ENCODE measurements around the gene LEF1.

Gene LEF1

GRCh38 chr4:108168671-108169523 is at the start of gene LEF1:
LEF1 (minus strand) TSS chr4:108168932; CDS start chr4:108167767, 1,165 bp downstream.
- peak; percentile 56 to 61 for DNase-seq (ENCODE audit: low read depth in 2 of 2)

GRCh38 chr4:108216510-108216909 is 47.8 kb upstream of the LEF1 start:
- DNase-seq (ENCODE audit: low read depth in 2 of 2): no peak

- no peak for DNase-seq (ENCODE audit: low read depth in 2 of 2)
Observed at GRCh38 chr4:108215055-108215454, 46.3 kb upstream of the LEF1 start.

DNA sequence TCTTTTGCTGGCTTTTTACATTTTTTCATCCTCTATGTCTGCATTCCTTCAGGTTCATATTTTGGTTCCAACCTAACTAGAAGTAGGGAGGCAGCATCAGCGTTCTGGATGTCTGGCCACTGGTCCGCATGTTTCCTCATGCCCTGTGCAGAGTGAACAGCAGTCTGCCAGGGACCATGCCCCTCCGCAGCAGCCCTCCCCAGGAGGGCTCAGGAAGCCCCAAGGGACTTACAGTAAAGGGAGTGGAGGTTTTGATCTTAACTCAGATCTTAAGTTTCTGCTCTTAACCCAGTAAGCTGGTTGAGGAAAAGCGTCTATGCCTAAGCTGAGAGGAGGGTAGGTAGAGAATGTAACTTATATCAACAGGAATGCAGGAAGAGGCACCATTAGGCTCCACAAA is 45.0 kb upstream of the LEF1 start:
- no peak for DNase-seq (ENCODE audit: low read depth in 2 of 2)

GRCh38 chr4:108213308-108213707 is 44.6 kb upstream of the LEF1 start:
- DNase-seq (ENCODE audit: low read depth in 2 of 2): no peak

GRCh38 chr4:108210989-108211835 is 42.5 kb upstream of the LEF1 start:
- DNase-seq (ENCODE audit: low read depth in 2 of 2): no peak

DNA sequence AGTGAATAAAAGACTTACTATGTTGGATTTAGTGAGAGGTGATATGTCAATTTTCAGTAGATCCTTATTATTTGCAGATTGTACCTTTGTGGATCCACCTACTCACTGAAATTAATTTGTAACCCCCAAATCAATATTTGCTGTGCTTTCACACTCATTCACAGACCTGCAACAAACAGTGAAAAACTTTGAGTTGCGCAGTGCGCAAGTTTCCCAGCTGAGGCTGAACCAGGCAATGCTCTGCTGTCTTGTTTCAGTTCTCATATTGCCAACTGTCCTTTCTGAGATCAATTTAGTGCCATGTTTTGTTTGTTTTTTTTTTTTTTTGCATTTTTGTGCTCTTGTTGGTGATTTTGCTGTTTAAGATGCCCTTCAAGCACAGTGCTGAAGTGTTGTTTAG is 40.8 kb upstream of the LEF1 start:
- DNase-seq (ENCODE audit: low read depth in 2 of 2): no peak

DNA sequence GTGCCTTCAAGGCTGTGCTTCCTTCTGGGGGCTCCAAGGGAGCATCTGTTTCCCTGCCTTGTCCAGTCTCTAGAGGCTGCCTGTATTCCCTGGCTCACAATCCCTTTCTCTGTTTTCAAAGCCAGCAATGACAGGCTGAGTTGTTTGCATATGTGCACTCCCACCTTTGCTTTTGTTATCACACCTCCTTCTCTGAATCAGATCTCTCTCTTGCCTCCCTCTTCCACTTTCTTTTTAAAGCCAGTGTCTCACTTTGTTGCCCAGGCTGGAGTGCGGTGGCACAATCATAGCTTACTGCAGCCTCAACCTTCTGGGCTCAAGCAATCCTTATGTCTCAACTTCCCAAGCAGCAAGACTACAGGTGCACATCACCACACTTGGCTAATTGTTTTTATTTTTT is 37.1 kb upstream of the LEF1 start:
- no peak for DNase-seq (ENCODE audit: low read depth in 2 of 2)

- no peak for DNase-seq (ENCODE audit: low read depth in 2 of 2)
Observed at GRCh38 chr4:108204518-108204917, 35.8 kb upstream of the LEF1 start.

DNA sequence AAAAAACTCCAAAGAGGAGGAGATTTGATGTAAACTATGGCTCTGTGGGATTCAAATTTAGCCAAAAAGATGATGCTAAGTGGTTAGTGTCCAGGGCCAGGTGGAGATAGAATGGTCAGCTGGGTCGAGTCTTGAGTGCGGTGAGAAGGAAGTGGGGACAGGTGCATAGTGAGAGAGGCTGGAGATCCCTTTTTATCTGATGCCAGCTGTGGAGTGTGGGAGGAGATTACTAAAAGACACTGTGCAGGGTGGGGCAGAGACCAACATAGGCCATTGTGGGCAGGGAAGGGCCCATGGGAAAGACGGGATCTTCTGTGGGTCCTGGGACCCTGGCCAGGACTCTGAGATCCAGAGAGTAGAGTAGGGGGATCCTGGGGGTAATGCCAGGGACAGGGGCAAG is 34.6 kb upstream of the LEF1 start:
- DNase-seq (ENCODE audit: low read depth in 2 of 2): no peak

GRCh38 chr4:108201774-108202173 is 33.0 kb upstream of the LEF1 start:
- DNase-seq (ENCODE audit: low read depth in 2 of 2): no peak

GRCh38 chr4:108199881-108200280 is 31.1 kb upstream of the LEF1 start:
- no peak for DNase-seq (ENCODE audit: low read depth in 2 of 2)

- no peak for DNase-seq (ENCODE audit: low read depth in 2 of 2)
Observed at GRCh38 chr4:108193886-108194672, 25.3 kb upstream of the LEF1 start.

- no peak for DNase-seq (ENCODE audit: low read depth in 2 of 2)
Observed at GRCh38 chr4:108192935-108193334, 24.2 kb upstream of the LEF1 start.

- DNase-seq (ENCODE audit: low read depth in 2 of 2): no peak
Observed at GRCh38 chr4:108192056-108192455, 23.3 kb upstream of the LEF1 start.

DNA sequence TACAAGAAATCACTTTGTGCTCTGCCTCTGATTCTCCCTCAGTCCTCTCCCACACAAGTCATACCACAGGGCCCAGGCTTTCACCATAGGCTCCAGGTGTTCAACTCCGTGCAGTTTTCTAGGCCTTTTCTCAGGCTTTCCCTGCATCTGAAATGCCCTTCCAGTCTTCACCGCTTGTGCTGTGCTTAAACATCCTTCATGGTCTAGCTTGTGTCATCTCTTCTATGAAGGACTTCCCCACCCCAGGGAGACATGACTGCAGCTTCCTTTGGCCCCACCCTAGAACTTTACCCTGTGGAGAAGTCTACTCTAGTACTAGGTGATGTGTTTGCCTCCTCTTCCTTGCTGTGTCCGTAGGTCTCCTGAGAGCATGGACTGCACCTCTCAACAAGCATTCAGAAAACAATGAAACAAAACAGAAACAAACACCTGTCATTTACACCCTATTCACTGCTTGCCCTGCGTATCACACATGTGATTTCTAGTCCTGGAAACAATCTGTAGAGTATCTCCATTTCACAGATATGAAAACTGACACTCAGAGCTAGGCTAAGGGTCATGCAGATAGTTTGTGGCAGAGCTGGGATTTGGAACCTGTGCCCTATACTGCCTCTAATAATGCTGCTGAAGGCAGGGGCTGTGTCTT is 22.7 kb upstream of the LEF1 start:
- DNase-seq (ENCODE audit: low read depth in 2 of 2): no peak

- no peak for DNase-seq (ENCODE audit: low read depth in 2 of 2)
Observed at GRCh38 chr4:108188770-108189169, 20.0 kb upstream of the LEF1 start.

DNA sequence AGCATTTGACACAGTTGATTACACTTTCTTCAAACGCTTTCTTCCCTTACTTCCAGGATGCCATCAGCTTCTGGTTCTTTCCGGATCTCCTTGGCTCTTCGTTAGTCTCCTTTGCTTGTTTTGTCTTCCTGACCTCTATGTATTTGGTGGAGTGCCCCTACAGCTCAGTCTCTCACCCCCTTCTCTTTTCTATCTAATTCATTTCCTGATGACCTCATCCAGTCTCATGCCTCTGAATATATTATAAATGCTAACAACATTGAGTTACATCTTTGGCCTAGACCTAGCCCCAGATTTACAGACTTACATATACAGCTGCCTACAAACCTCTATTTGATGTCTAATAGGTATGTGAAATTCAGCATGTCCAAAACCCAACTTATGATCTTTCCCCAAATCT is 16.5 kb upstream of the LEF1 start:
- DNase-seq (ENCODE audit: low read depth in 2 of 2): no peak

- no peak for DNase-seq (ENCODE audit: low read depth in 2 of 2)
Observed at GRCh38 chr4:108184453-108185049, 15.8 kb upstream of the LEF1 start.

DNA sequence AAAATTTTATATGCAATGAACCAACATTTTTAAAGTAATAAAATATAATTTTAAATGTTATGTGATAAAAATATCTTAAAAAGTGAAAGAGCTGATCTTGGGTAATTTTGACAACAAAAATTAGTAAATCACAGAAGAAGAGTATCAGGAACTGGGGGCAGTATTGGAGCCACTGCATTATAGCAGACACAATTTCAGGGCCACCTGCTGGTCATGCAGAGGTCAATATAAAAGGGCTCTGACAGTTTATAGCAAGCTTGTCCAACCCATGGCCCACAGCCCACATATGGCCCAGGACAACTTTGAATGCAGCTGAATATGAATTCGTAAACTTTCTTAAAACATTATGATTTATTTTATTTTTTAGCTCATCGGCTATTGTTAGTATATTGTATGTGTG is 13.0 kb upstream of the LEF1 start:
- DNase-seq (ENCODE audit: low read depth in 2 of 2): no peak

DNA sequence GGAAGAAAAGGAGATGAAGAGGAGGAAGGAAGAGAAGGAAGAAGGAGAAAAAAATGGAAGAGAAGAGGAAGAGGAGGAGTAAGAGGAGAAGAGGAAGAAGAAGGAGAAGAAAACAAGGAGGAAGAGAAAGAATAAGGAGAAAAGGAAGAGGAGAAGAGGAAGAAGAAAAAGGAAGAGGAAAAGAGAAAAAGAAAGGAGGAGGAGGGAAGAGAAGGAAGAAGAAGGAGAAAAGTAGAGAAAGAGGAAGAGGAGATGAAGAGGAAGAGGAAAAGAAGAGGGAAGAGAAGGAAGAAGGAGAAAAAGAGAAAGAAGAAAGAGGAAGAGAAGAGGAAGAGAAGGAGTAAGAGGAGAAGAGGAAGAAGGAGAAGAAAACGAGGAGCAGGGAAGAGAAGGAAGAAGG is 11.8 kb upstream of the LEF1 start:
- no peak for DNase-seq (ENCODE audit: low read depth in 2 of 2)
